GM23338 (cell line): ENCODE measurements around the gene MPP3. TPM values are rescaled to one million over a fixed set of nuclear protein-coding genes. Genes with fewer than 3 reads are reported as not detected.

Experiments
- ATAC-seq: fragments of 200-7000 bp; cut with Tn5 transposase; 3 replicates; pipeline ENCODE4 v1.9.1; 2020
- DNase-seq: peaks from one replicate; pipeline ENCODE4 v3.0.0-alpha.2; 2015; ENCODE audit warnings: low spot score
- H2AFZ ChIP-seq: fragments of 200-600 bp; sonication (generic); 2 replicates; pipeline ENCODE4 v1.8.0; 2016; ENCODE audit warnings: antibody characterized with exemption, mild to moderate bottlenecking, moderate library complexity
- H3F3A ChIP-seq: fragments of 200-600 bp; sonication (generic); replicated peaks from 2 replicates; pipeline ENCODE4 v1.8.0; 2017; ENCODE audit warnings: antibody characterized with exemption, mixed run types, low read depth
- H3K27ac ChIP-seq: fragments of 200-600 bp; sonication (generic); 2 replicates; pipeline ENCODE4 v1.6.1; 2016; ENCODE audit warnings: low read depth
- H3K27me3 ChIP-seq: fragments of 200-600 bp; sonication (generic); 2 replicates; pipeline ENCODE4 v1.8.0; 2016; ENCODE audit warnings: mild to moderate bottlenecking, mixed run types, moderate library complexity; ENCODE audit not compliant: insufficient read depth
- H3K36me3 ChIP-seq: fragments of 200-600 bp; sonication (generic); 2 replicates; pipeline ENCODE4 v1.8.0; 2016; ENCODE audit warnings: mild to moderate bottlenecking; ENCODE audit not compliant: insufficient read depth
- H3K4me1 ChIP-seq: fragments of 200-600 bp; sonication (generic); 2 replicates; pipeline ENCODE4 v1.8.0; 2016; ENCODE audit warnings: mild to moderate bottlenecking, moderate library complexity; ENCODE audit not compliant: insufficient read depth
- H3K4me2 ChIP-seq: fragments of 200-600 bp; sonication (generic); 2 replicates; pipeline ENCODE4 v1.7.1; 2017; ENCODE audit warnings: mixed run types
- H3K4me3 ChIP-seq: fragments of 200-600 bp; sonication (generic); 2 replicates; pipeline ENCODE4 v1.6.1; 2016; ENCODE audit warnings: mixed run types
- H3K79me2 ChIP-seq: fragments of 200-600 bp; sonication (generic); replicated peaks from 2 replicates; pipeline ENCODE4 v1.8.0; 2017; ENCODE audit warnings: mild to moderate bottlenecking; ENCODE audit not compliant: insufficient read depth
- H3K9me2 ChIP-seq: fragments of 200-600 bp; sonication (generic); 2 replicates; pipeline ENCODE4 v1.8.0; 2017; ENCODE audit not compliant: insufficient read depth
- H4K20me1 ChIP-seq: fragments of 200-600 bp; sonication (generic); replicated peaks from 2 replicates; pipeline ENCODE4 v1.8.0; 2017; ENCODE audit warnings: mild to moderate bottlenecking; ENCODE audit not compliant: insufficient read depth
- H3K27ac Mint-ChIP-seq: 2 replicates; pipeline ENCODE4 v1.8.0; 2020; ENCODE audit warnings: inconsistent platforms, mild to moderate bottlenecking, moderate library complexity, mixed read lengths
- H3K27me3 Mint-ChIP-seq: 3 replicates; pipeline ENCODE4 v1.8.0; 2022; ENCODE audit warnings: low read depth, mild to moderate bottlenecking, moderate library complexity, mixed read lengths, inconsistent platforms; ENCODE audit not compliant: insufficient read depth, poor library complexity
- H3K36me3 Mint-ChIP-seq: 3 replicates; pipeline ENCODE4 v1.8.0; 2021; ENCODE audit warnings: low read depth, mild to moderate bottlenecking, inconsistent platforms, moderate library complexity, mixed read lengths
- H3K4me1 Mint-ChIP-seq: 3 replicates; pipeline ENCODE4 v1.8.0; 2020; ENCODE audit warnings: mild to moderate bottlenecking, inconsistent platforms, mixed read lengths
- H3K4me3 Mint-ChIP-seq: 3 replicates; pipeline ENCODE4 v1.8.0; 2021; ENCODE audit warnings: moderate library complexity, mild to moderate bottlenecking, inconsistent platforms, mixed read lengths
- H3K9me3 Mint-ChIP-seq: 3 replicates; pipeline ENCODE4 v1.8.0; 2020; ENCODE audit warnings: moderate library complexity, mild to moderate bottlenecking, inconsistent platforms, mixed read lengths
- CREB1 ChIP-seq: fragments of 250-450 bp; sonication (Bioruptor Pico); IDR thresholded peaks from 2 replicates; pipeline ENCODE4 v1.5.0; 2020; ENCODE audit warnings: low read depth, mild to moderate bottlenecking, moderate library complexity
- EZH2 ChIP-seq: fragments of 200-600 bp; sonication (generic); IDR thresholded peaks from one replicate; pipeline ENCODE4 v1.8.0; 2017; ENCODE audit warnings: antibody characterized with exemption, mild to moderate bottlenecking, low read depth; ENCODE audit not compliant: unreplicated experiment
- EZH2phosphoT487 ChIP-seq: fragments of 200-600 bp; sonication (generic); IDR thresholded peaks from one replicate; pipeline ENCODE4 v1.8.1; 2018; ENCODE audit warnings: antibody characterized with exemption; ENCODE audit not compliant: unreplicated experiment
- NANOG ChIP-seq: IDR thresholded peaks from 2 replicates; pipeline ENCODE4 v1.6.1; 2016; ENCODE audit warnings: antibody characterized with exemption, borderline replicate concordance
- REST ChIP-seq: IDR thresholded peaks from one replicate; pipeline ENCODE4 v1.6.1; 2018; ENCODE audit warnings: antibody characterized with exemption; ENCODE audit not compliant: unreplicated experiment
- ZNF114 ChIP-seq: fragments of 250-450 bp; sonication (Bioruptor Pico); IDR thresholded peaks from 2 replicates; pipeline ENCODE4 v1.5.0; 2020; ENCODE audit warnings: mild to moderate bottlenecking, moderate library complexity
- ZNF331 ChIP-seq: fragments of 250-450 bp; sonication (Bioruptor Pico); IDR thresholded peaks from 2 replicates; pipeline ENCODE4 v1.5.0; 2020; ENCODE audit warnings: low read depth, mild to moderate bottlenecking, moderate library complexity
- ZNF462 ChIP-seq: fragments of 250-450 bp; sonication (Bioruptor Pico); IDR thresholded peaks from 2 replicates; pipeline ENCODE4 v1.5.0; 2020; ENCODE audit warnings: mild to moderate bottlenecking, moderate library complexity
- polyA plus RNA-seq: library from polyadenylated mRNA; unstranded; fragments of >200 nt; fragmentation: Nextera tagmentation; extraction: Ambion mirVana; gene quantifications from 2 replicates; pipeline ENCODE4 v1.2.1, GENCODE V29; 2016
- total RNA-seq: library from RNA; depleted of rRNA; stranded (reverse); fragments of >200 nt; shearing (Covaris generic); gene quantifications from 2 replicates; pipeline ENCODE4 v1.2.3, GENCODE V29; 2014

The MPP3 gene
- total and polyA plus RNA-seq, 2 experiments from 2014 or later, result 6.6 to 7.4 TPM

GRCh38 chr17:43788540-43788939, 44.4 kb downstream of the MPP3 start:
- no peaks in the 10 kb centered on the region for H3F3A ChIP-seq
- no peak overlapping the region for H3K27ac ChIP-seq
- Mint-ChIP-seq H3K4me3 (no peak overlapping the region), H3K4me1 (peaks cover 3% of the 10 kb centered on the region; the same call in 1 of the 3 replicates), H3K36me3 (no peaks in the 10 kb centered on the region), H3K9me3 (peaks cover 4% of the 10 kb centered on the region; the same call in 2 of the 3 replicates), H3K27ac (no peak overlapping the region), H3K27me3 (peaks cover 9% of the 10 kb centered on the region)
- no peaks in the 10 kb centered on the region; the same call in 1 of the 2 replicates for H3K4me1 ChIP-seq
- no peak overlapping the region for H2AFZ ChIP-seq
- no peaks in the 10 kb centered on the region for H3K36me3 ChIP-seq
- no peaks in the 10 kb centered on the region for H4K20me1 ChIP-seq
- DNase-seq, result no peak
- no peak for ATAC-seq
- H3K9me2 ChIP-seq, result no peaks in the 10 kb centered on the region
- H3K27me3 ChIP-seq, result no peaks in the 10 kb centered on the region
- no peak overlapping the region for H3K4me3 ChIP-seq
- H3K79me2 ChIP-seq, result no peaks in the 10 kb centered on the region
- TF ChIP-seq ZNF331 (CRISPR knock-in tag), result no peak
- no peak for TF ChIP-seq REST
- TF ChIP-seq CREB1 (CRISPR knock-in tag), result no peak
- no peak for TF ChIP-seq NANOG
- TF ChIP-seq ZNF114, result no peak
- TF ChIP-seq EZH2phosphoT487, result no peak
- TF ChIP-seq EZH2, result no peak
- no peak for TF ChIP-seq ZNF462 (CRISPR knock-in tag)
- H3K4me2 ChIP-seq, result no peak overlapping the region
